Osteoblast (primary cell): Measurements from ENCODE around the gene ZSCAN4. TPM values are rescaled to one million over a fixed set of nuclear protein-coding genes. Genes with fewer than 3 reads are reported as not detected.

Experiments
- DNase-seq: peaks from one replicate; pipeline ENCODE4 v3.0.0; 2011; ENCODE audit warnings: low spot score, mixed read lengths; ENCODE audit not compliant: insufficient read length; ENCODE audit errors: missing footprints
- H2AFZ ChIP-seq: 2 replicates; pipeline ENCODE4 v1.6.0; 2011; ENCODE audit warnings: mild to moderate bottlenecking, low read length
- H3K27ac ChIP-seq: 2 replicates; pipeline ENCODE4 v1.5.1; 2011; ENCODE audit warnings: mild to moderate bottlenecking, low read depth, low read length, moderate library complexity
- H3K27me3 ChIP-seq: 2 replicates; pipeline ENCODE4 v1.6.0; 2012; ENCODE audit warnings: mild to moderate bottlenecking, control low read depth, inconsistent platforms, low read length, moderate library complexity; ENCODE audit not compliant: insufficient read depth
- H3K36me3 ChIP-seq: 2 replicates; pipeline ENCODE4 v1.5.1; 2011; ENCODE audit warnings: mild to moderate bottlenecking, low read length, control low read depth, moderate library complexity; ENCODE audit not compliant: insufficient read depth
- H3K4me1 ChIP-seq: 2 replicates; pipeline ENCODE4 v1.5.1; 2011; ENCODE audit warnings: mild to moderate bottlenecking, low read length, control low read depth, moderate library complexity; ENCODE audit not compliant: insufficient read depth
- H3K4me2 ChIP-seq: 2 replicates; pipeline ENCODE4 v1.6.0; 2011; ENCODE audit warnings: mild to moderate bottlenecking, low read length; ENCODE audit not compliant: insufficient read depth
- H3K4me3 ChIP-seq: fragments of 200-600 bp; sonication (generic); 3 replicates; pipeline ENCODE4 v1.5.1; 2012; ENCODE audit warnings: mild to moderate bottlenecking, low read length, inconsistent platforms; ENCODE audit not compliant: insufficient read depth
- H3K79me2 ChIP-seq: 2 replicates; pipeline ENCODE4 v1.6.0; 2012; ENCODE audit warnings: mild to moderate bottlenecking, low read length, control low read depth, inconsistent platforms; ENCODE audit not compliant: insufficient read depth
- H3K9me3 ChIP-seq: 2 replicates; pipeline ENCODE4 v1.5.1; 2011; ENCODE audit warnings: low read depth, low read length, control low read depth
- H4K20me1 ChIP-seq: 2 replicates; pipeline ENCODE4 v1.6.0; 2012; ENCODE audit warnings: mild to moderate bottlenecking, low read length, control low read depth; ENCODE audit not compliant: insufficient read depth
- total RNA-seq: library from RNA; depleted of rRNA; stranded (reverse); fragments of >200 nt; gene quantifications from 2 replicates; pipeline ENCODE4 v1.2.3, GENCODE V29; 2012
- TF ChIP-seq, protein P1 (sequence below): IDR thresholded peaks from 2 replicates; pipeline ENCODE4 v1.5.1; 2011; ENCODE audit warnings: mild to moderate bottlenecking, low read depth, low read length, moderate library complexity; ENCODE audit errors: extremely low read depth

Gene ZSCAN4
- total RNA-seq, 1 donor, result 0.36 TPM

DNA sequence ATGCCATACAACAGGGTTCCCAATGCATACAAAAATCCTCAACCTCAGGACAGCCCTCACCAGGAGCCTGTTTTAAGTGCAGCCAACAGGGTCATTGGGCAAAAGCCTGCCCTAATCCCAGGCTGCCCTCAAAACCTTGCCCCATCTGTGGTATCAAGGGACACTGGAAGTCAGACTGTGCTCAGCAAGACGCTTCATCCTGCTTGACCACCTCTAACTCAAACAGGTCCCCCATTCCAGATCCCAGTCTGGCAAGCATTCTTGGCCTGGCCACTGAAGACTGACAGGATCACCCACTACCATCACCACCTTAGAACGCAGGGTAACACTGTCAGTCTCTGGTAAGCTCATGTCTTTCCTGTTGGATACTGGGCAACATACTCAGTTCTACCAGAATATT lies 15.0 kb upstream of the ZSCAN4 start:
- TF ChIP-seq, protein P1, sequence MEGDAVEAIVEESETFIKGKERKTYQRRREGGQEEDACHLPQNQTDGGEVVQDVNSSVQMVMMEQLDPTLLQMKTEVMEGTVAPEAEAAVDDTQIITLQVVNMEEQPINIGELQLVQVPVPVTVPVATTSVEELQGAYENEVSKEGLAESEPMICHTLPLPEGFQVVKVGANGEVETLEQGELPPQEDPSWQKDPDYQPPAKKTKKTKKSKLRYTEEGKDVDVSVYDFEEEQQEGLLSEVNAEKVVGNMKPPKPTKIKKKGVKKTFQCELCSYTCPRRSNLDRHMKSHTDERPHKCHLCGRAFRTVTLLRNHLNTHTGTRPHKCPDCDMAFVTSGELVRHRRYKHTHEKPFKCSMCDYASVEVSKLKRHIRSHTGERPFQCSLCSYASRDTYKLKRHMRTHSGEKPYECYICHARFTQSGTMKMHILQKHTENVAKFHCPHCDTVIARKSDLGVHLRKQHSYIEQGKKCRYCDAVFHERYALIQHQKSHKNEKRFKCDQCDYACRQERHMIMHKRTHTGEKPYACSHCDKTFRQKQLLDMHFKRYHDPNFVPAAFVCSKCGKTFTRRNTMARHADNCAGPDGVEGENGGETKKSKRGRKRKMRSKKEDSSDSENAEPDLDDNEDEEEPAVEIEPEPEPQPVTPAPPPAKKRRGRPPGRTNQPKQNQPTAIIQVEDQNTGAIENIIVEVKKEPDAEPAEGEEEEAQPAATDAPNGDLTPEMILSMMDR, result no peak
- H3K4me3 ChIP-seq, result no peak overlapping the region
- no peaks in the 10 kb centered on the region for H4K20me1 ChIP-seq
- no peaks in the 10 kb centered on the region for H3K9me3 ChIP-seq
- no peak for DNase-seq
- H3K4me2 ChIP-seq, result no peak overlapping the region
- no peak overlapping the region for H3K27ac ChIP-seq
- no peak overlapping the region for H2AFZ ChIP-seq
- no peaks in the 10 kb centered on the region for H3K4me1 ChIP-seq
- no peaks in the 10 kb centered on the region for H3K36me3 ChIP-seq
- no peaks in the 10 kb centered on the region for H3K27me3 ChIP-seq
- H3K79me2 ChIP-seq, result no peaks in the 10 kb centered on the region

- no peak for DNase-seq
- Histone ChIP-seq H2AFZ (no peak overlapping the region), H3K27me3 (no peaks in the 10 kb centered on the region), H3K36me3 (no peaks in the 10 kb centered on the region), H3K27ac (no peak overlapping the region), H3K79me2 (no peaks in the 10 kb centered on the region), H3K4me1 (no peaks in the 10 kb centered on the region), H3K4me2 (no peak overlapping the region), H4K20me1 (no peaks in the 10 kb centered on the region), H3K9me3 (no peaks in the 10 kb centered on the region), H3K4me3 (no peak overlapping the region)
- TF ChIP-seq, protein P1, result no peak
These were observed 13.3 kb upstream of the ZSCAN4 start for GRCh38 chr19:57655443-57655842.

- no peaks in the 10 kb centered on the region for H3K9me3 ChIP-seq
- H4K20me1 ChIP-seq, result no peaks in the 10 kb centered on the region
- no peak overlapping the region for H3K4me3 ChIP-seq
- H3K27me3 ChIP-seq, result no peaks in the 10 kb centered on the region
- no peaks in the 10 kb centered on the region for H3K4me1 ChIP-seq
- TF ChIP-seq, protein P1, result no peak
- no peak overlapping the region for H3K27ac ChIP-seq
- DNase-seq, result no peak
- H2AFZ ChIP-seq, result no peak overlapping the region
- no peaks in the 10 kb centered on the region for H3K36me3 ChIP-seq
- H3K4me2 ChIP-seq, result no peak overlapping the region
- H3K79me2 ChIP-seq, result no peaks in the 10 kb centered on the region
These were observed 12.4 kb upstream of the ZSCAN4 start for GRCh38 chr19:57656346-57656745.

DNA sequence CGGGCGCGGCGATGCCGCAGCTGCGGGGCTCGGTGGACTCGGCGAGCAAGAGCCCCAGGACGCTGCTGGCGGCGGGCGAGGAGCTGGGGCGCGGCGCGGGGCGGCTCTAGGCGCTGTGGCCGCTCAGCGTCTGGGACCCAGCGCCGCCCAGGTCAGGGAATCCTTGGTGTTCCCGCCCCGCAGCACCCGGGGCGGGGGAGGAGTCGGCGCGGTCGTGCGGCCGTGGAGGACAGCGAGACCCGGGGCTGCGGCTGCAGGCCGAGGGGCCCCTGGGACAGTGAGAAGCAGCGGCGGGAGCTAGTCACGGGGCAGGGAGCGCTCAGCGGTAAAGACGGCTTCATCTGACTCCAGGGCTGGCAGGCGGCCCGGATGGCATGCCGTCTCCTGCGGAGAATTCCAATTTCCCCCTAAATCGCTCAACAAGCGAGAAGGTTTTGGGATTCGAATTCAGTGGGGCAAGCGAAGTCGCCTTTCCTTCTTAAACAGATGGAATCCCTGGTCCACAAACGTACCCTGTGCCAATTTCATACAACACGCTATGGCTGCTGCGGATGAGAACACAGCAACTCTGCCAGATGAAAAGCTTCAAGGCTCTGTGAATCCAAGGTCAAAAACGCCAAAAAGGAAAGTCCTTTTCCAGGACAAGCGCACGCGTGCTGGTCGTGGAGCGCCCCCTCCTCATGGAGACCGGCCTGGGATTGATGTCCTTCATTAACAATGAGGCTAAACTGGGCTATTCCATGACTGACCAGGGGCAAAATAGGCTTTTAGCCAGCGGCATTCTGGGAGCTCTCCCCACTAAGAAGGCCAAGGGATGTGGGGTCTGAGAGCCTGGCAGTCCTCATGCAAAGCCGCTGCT lies 4.2 kb upstream of the ZSCAN4 start:
- no peaks in the 10 kb centered on the region for H3K36me3 ChIP-seq
- no peaks in the 10 kb centered on the region for H3K27me3 ChIP-seq
- H3K79me2 ChIP-seq, result no peaks in the 10 kb centered on the region
- peaks cover 10% of the 10 kb centered on the region for H3K4me1 ChIP-seq
- H3K27ac ChIP-seq, result no peak overlapping the region
- peak overlapping the region; percentile 73 for H3K4me3 ChIP-seq
- H3K4me2 ChIP-seq, result peak overlapping the region; percentile 93
- no peaks in the 10 kb centered on the region for H4K20me1 ChIP-seq
- no peaks in the 10 kb centered on the region for H3K9me3 ChIP-seq
- TF ChIP-seq, protein P1, result no peak
- peak overlapping the region; percentile 93 for H2AFZ ChIP-seq
- peak; percentile 87 for DNase-seq
